A673 (cell line): ENCODE results near the gene MPP1. TPM values are rescaled to one million over a fixed set of nuclear protein-coding genes. Genes with fewer than 3 reads are reported as not detected.

Experiments
- BruUV-seq: library from RNA; stranded (reverse); fragments of 400-500 nt; replicated peaks from 2 replicates; lab custom pipeline; 2021; lab: Mats Ljungman, UMichigan
- CTCF ChIA-PET: fragments of 300-600 bp; sonication (Branson Sonifier 250); formaldehyde crosslinking; loops from one replicate; lab custom pipeline; 2022; ENCODE audit warnings: antibody characterized with exemption; lab: Charles Lee
- POLR2A ChIA-PET: fragments of 300-600 bp; sonication (Branson Sonifier 250); formaldehyde crosslinking; loops from one replicate; lab custom pipeline; 2022; ENCODE audit warnings: antibody characterized with exemption; ENCODE audit not compliant: low non-redundant PET; lab: Charles Lee
- DNase-seq: peaks from one replicate; pipeline ENCODE4 v3.0.0-alpha.2; 2015; ENCODE audit warnings: low spot score
- H3K27ac ChIP-seq: fragments of 200-600 bp; sonication (generic); 2 replicates; pipeline ENCODE4 v1.5.1; 2016; ENCODE audit warnings: mixed run types, low read depth, mild to moderate bottlenecking, mixed read lengths, antibody characterized with exemption, low read length; ENCODE audit not compliant: poor library complexity, severe bottlenecking
- H3K27me3 ChIP-seq: fragments of 200-600 bp; sonication (generic); replicated peaks from 2 replicates; pipeline ENCODE4 v1.6.1; 2017; ENCODE audit warnings: mixed run types, low read depth, mild to moderate bottlenecking, mixed read lengths, antibody characterized with exemption, low read length; ENCODE audit not compliant: insufficient read depth, poor library complexity
- H3K36me3 ChIP-seq: fragments of 200-600 bp; sonication (generic); 2 replicates; pipeline ENCODE4 v1.6.1; 2016; ENCODE audit warnings: mixed run types, mild to moderate bottlenecking, mixed read lengths, antibody characterized with exemption, low read length; ENCODE audit not compliant: insufficient read depth, poor library complexity, severe bottlenecking
- H3K4me1 ChIP-seq: fragments of 200-600 bp; sonication (generic); 2 replicates; pipeline ENCODE4 v1.6.1; 2017; ENCODE audit warnings: mixed run types, mild to moderate bottlenecking, mixed read lengths, antibody characterized with exemption, low read length; ENCODE audit not compliant: insufficient read depth, poor library complexity, severe bottlenecking
- H3K4me3 ChIP-seq: fragments of 200-600 bp; sonication (generic); 2 replicates; pipeline ENCODE4 v1.5.1; 2016; ENCODE audit warnings: low read depth, mixed run types, mild to moderate bottlenecking, mixed read lengths, low read length; ENCODE audit not compliant: poor library complexity, severe bottlenecking
- H3K9me3 ChIP-seq: fragments of 200-600 bp; sonication (generic); 2 replicates; pipeline ENCODE4 v1.6.1; 2016; ENCODE audit warnings: mixed run types, low read depth, mild to moderate bottlenecking, mixed read lengths, antibody characterized with exemption, low read length; ENCODE audit not compliant: poor library complexity, severe bottlenecking
- EZH2 ChIP-seq: fragments of 200-600 bp; sonication (generic); IDR thresholded peaks from 2 replicates; pipeline ENCODE4 v1.6.1; 2017; ENCODE audit warnings: borderline replicate concordance, low read depth, mild to moderate bottlenecking, mixed read lengths, antibody characterized with exemption, low read length; ENCODE audit not compliant: poor library complexity, severe bottlenecking
- intact Hi-C: fragments of 100-400 bp; cut with micrococcal nuclease; formaldehyde crosslinking; loops from one replicate; pipeline ENCODE4 v1.10.0; 2022; ENCODE audit not compliant: unreplicated experiment
- total RNA-seq: library from RNA; stranded (reverse); gene quantifications from 2 replicates; pipeline ENCODE4 v1.2.3, GENCODE V29; 2021
- TF ChIP-seq, protein P1 (sequence below): fragments of 300-800, 200-600 bp; sonication (generic); conservative IDR thresholded peaks from 2 replicates; pipeline ENCODE4 v1.5.1; 2017; ENCODE audit warnings: low read depth, mild to moderate bottlenecking, antibody characterized with exemption, low read length, moderate library complexity, mixed read lengths

The MPP1 gene
- total RNA-seq, 1 experiment from 2014 or later = 10.4 TPM

DNA sequence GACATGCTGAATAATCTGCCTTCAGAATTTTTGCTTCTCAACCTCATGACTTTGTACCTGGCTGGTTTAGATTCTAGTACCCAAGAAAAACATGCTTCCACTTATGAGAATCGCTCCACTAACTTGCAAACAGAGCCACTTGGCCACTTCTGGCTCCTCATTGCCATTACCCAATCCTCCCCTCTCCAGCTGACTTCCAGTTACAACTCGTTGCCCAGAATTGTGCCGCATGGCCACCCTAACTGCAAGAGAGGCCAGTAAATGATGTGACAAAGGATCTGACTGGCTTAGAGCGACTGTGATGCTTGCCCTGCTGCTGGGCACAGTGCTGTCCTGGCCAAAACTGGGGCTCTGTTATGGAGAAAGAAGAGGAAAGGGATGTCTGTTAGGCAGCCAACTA lies 46.6 kb downstream of the MPP1 start:
- Histone ChIP-seq H3K36me3 (no peaks in the 10 kb centered on the region), H3K27ac (no peak overlapping the region), H3K27me3 (no peaks in the 10 kb centered on the region), H3K9me3 (no peaks in the 10 kb centered on the region), H3K4me1 (no peaks in the 10 kb centered on the region), H3K4me3 (no peak overlapping the region)
- ChIA-PET POLR2A (no interaction called here), CTCF (no interaction called here)
- BruUV-seq = no TSS peak
- DNase-seq = no peak
- TF ChIP-seq EZH2 = no peak
- TF ChIP-seq, protein P1, sequence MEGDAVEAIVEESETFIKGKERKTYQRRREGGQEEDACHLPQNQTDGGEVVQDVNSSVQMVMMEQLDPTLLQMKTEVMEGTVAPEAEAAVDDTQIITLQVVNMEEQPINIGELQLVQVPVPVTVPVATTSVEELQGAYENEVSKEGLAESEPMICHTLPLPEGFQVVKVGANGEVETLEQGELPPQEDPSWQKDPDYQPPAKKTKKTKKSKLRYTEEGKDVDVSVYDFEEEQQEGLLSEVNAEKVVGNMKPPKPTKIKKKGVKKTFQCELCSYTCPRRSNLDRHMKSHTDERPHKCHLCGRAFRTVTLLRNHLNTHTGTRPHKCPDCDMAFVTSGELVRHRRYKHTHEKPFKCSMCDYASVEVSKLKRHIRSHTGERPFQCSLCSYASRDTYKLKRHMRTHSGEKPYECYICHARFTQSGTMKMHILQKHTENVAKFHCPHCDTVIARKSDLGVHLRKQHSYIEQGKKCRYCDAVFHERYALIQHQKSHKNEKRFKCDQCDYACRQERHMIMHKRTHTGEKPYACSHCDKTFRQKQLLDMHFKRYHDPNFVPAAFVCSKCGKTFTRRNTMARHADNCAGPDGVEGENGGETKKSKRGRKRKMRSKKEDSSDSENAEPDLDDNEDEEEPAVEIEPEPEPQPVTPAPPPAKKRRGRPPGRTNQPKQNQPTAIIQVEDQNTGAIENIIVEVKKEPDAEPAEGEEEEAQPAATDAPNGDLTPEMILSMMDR = no peak
- intact Hi-C loops = no loop called here

GRCh38 chrX:154751669-154752271 lies 53.5 kb downstream of the MPP1 start:
- no peak overlapping the region for H3K27ac ChIP-seq
- H3K9me3 ChIP-seq = no peaks in the 10 kb centered on the region
- H3K4me1 ChIP-seq = no peaks in the 10 kb centered on the region
- TF ChIP-seq, protein P1 = no peak
- TF ChIP-seq EZH2 = no peak
- H3K36me3 ChIP-seq = no peaks in the 10 kb centered on the region
- no TSS peak for BruUV-seq
- ChIA-PET POLR2A (no interaction called here), CTCF (no interaction called here)
- DNase-seq = no peak
- H3K27me3 ChIP-seq = peaks cover 17% of the 10 kb centered on the region
- intact Hi-C loops = no loop called here
- no peak overlapping the region for H3K4me3 ChIP-seq

GRCh38 chrX:154751203-154751668 lies 54.0 kb downstream of the MPP1 start:
- Histone ChIP-seq H3K4me3 (no peak overlapping the region), H3K36me3 (no peaks in the 10 kb centered on the region), H3K27ac (no peak overlapping the region), H3K4me1 (no peaks in the 10 kb centered on the region), H3K9me3 (no peaks in the 10 kb centered on the region), H3K27me3 (peaks cover 17% of the 10 kb centered on the region)
- ChIA-PET POLR2A (no interaction called here), CTCF (interaction anchor here (1.1 kb wide), 1 partner anchor 11 kb away, joined by 3 read pairs; the partner anchor contains the start of gene DKC1)
- intact Hi-C loops = no loop called here
- BruUV-seq = no TSS peak
- no peak for TF ChIP-seq EZH2
- TF ChIP-seq, protein P1 = no peak
- DNase-seq = no peak
